Bone marrow (tissue), 2 donors: ENCODE data around the gene GRIK3.

Experiments used
- DNase-seq, 2 donors: peaks; one replicate each; lab custom pipeline; 2025; lab: John Stamatoyannopoulos, UW

The GRIK3 gene

DNA sequence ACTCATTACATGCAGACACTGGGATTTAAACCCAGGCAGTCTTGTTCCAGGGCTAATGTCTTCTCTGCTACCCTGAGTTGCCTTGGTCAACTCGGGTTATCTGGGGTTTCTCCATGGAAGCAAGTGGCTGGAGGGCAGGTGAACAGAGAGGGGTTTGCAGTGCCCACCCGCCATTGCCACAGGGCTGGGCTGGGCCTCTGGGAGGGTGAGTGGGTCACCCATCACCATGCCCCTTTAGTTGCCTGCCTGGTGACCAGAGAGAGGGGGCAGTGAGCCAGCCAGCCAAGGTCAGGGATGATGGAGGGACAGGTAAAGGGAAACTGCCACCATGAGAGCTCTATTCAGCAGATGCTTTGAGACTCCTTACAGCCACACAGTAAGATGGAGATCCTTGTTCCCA lies 53.2 kb downstream of the GRIK3 start:
- no peak for DNase-seq

DNA sequence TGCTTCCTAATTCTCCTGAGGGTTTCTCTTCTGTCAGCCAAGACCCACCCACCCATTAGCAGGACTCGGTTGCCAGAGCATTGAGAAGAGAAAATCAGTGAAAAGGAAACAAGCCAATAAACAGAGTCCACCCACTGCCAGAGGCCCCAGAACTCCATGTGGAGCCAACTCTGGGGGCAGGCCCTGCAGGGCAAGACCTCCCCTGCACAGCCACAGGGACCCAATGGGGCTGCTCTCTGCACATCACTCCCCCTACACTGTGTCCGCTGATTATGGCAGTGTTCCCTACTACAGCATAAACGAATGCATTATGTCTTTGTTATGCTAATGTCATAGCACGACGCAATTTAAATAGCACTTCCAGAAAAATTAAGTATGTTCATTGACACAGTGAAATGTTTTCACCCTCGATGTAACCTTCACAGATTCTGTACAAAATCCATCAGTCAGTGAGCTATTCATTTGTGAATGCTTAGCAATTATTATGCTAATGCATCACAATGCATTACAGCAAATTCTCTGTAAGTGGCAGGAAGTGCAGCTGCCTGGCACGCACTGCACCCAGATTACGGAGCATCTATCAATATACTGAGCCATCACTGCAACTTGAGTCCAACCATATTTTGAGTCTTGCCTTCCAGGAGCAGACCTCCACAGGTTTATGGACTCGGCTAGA lies 56.4 kb downstream of the GRIK3 start:
- no peak for DNase-seq

DNA sequence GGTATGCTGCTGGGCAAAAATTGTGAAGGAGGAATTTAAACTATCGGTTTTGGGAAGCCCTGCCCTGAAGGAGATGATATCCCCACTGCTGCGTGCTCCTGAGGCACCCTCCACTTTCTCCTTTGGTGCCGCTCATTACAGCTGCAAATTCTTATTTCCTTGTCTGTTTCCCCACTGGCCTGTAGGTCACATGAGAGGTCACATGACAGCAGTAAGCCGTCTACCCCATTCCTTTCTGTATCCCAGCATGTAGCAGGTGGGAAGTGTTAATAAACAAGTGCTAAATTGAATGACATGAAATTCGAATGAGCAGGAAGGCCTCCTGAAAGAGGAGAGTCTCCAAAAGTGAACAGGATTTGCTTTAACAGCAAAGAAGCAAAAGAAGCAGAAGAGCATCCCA lies 58.7 kb downstream of the GRIK3 start:
- no peak for DNase-seq

DNA sequence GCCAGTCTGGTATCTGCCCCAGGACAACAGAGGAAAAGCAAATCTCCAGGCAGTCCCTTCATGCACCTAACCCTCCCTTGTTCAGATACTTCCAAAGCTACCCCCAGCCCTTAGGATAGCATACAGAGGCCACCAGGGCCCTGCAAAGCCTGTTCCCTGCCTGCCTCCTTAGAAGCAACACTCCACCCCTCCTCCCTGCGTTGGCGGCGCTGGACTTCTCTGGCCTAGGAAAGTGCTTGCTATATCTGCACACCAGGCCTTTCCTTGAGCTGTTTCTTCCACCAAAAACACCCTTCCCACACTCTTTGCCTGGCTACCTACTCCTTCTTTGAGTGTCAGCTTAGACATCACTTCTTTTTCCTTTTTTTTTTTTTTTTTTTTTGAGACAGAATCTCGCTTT lies 61.3 kb downstream of the GRIK3 start:
- no peak for DNase-seq

DNA sequence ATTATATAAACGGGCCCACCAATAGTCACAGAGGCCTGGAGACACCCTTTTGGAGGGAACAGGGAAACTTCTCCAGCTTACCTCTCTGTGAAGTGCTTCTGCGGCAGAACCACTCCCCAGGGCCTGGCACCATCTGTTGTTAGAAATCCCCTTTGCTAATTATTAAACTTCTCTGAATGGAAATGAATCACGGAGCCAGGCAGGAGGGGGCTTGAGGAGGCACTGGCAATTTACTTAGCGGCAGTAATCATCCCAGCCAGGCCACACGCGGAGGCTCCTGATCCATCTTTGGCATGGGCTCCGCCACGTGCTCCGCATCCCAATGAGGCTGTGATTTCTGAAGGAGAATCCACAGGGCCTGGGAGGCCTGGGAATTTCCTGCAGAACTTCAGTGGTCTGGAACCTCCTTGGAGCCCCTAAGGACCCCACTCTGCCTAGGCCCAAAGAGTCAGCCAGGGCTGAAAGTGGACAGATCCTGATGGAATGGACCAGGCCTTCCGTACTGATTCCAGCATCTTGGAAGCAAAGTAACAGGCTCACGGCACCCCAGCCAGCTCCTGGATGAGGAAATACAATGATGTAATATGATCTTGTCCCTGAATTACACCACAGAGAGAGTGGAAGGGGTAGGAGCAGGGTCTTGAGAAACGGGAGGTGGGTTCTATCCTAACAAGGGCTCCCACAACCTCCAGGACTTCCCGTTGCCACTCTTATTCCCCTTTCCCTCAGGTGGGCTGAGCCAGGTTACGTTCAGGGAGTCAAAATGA lies 62.3 kb downstream of the GRIK3 start:
- no peak for DNase-seq

DNA sequence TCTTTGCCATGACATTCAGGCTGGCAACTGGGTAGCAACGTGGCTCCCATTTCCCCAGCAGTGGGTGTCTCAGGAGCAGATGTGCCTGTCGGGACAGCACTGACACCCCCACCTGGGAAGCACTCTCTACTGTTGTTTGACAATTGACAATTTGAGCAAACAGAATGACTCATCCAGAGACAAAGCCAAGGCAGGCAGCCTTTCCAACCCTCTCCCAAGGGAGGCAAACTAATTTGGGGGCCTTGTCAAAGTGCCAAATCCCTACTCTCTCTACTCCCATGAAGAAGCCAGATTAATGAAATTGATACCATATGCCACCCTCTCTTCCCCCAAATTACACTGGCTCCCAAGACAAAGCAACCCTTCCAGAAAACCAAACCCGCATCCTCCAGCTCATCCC lies 65.6 kb downstream of the GRIK3 start:
- DNase-seq: no peak

DNA sequence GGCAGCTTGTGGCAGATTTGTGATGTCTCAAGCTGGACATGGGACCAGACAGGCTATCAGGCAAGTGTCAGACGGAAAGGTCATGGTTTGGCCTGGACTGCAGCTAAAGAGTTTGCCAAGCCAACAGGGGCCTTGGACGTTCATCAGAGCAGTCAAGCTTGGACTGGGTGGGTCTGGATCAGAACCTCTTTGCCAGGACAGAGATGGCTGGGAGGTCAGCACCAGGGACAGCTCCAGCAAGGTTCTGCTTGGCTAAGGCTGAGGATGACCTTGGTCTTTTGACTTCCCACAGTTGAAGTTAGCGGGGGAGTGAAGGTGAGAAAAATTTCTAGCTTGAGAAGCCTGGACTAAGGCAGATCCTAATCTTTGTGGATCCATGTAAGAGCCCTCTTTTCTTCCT lies 68.1 kb downstream of the GRIK3 start:
- DNase-seq: no peak

DNA sequence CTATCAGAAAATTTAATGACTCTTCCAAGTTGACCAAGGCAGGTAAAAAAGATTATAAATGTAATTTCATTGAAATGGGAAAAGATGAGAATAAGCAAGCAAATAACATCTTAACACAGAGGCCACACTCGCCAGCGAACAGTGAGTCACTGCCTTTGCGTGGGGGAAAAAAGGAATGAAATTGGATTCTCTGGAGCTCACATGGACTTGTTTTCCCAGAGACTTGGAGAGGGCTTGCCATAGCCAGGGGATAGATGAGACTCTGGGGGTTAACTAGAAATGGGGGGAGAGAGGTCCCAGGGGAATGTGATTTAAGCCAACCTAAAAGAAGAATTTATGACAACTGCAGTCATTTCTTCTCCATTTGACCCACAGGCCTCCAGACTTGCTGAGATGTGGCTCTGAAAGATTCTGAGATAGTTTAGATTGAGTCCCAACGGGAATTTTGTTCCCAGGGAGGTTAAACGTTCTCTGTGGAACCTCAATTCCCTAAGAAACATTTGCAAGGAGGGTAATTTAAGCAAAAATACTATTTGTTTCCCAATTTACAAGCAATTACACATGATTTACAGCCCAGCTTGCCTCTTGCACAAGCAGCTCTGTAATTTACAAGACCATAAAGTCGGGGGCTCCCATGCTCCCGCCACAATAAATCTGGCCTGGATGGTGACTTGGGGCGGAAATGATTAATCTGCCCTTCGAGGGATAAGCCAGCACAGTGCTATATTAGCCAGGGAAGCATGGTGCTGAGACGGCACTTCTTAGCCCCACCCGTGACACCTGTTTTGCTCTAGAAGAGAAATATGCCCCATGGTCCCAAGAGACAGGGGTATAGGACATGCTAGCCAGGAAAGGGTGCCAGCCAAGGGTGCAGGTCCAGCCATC lies 68.8 kb downstream of the GRIK3 start:
- no peak for DNase-seq

DNA sequence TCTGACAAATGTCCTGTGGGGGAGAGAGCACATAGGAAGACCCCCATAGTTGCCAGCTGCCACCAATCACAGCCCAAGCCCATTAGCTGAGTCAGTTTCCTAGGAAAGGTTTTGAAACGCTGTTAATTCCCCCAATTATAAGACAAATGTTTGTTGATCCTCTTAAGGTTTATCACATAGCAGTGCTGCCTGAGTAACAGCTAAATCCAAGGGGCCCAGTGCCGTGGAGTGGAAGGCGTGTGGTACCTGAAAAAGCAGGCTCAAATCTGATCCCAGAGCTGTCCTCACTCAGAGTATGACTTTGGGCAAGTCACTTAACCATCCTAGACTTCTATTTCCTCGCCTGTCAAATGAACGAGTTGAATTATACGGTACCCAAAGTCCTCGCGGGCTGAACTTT lies 69.5 kb downstream of the GRIK3 start:
- no peak for DNase-seq

DNA sequence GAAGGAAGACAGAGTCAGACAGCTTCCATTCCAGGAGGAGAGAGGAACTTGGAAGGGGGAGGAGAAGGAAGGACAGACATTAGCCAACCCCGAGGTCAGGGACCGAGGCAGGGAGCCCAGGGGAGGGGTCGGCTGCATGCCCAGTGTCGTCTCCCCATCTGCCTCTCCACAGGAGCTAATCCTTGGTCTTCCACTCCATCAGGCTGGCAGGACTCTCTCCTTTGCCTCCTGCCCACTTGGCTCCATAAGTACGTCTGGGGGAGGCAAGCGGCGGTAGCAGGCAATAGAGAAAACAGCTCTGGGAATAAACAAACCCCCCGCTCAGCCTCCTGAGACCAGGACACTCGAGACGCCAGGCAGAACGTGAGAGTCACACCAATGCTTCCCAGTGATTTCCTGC lies 71.3 kb downstream of the GRIK3 start:
- no peak for DNase-seq

DNA sequence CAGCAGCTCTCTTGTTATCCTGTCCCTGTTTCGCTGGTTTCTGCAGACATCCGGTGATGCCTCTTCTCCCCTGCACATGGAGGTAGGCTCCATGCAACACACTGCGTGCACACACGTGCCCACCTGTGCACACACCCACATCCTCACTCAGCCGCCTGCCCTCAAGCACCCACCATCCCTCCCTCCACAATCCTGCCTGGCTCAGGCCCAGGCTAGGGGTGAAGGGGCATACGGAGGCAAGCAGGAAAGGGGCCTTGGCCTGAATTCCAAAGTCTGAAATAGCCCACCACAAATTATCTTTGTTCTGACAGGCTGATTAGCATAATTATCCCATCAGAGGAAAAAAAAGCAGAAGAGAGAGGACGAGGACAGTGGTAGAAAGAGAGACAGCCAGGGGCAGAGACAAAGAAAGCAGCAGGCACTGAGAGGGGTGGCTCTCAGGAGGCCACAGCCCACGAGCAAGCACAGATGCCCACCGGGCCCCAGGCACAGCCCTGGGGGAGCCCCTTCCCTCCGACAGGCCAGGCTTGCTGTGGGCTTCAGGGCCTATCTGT lies 73.2 kb downstream of the GRIK3 start:
- DNase-seq: no peak

DNA sequence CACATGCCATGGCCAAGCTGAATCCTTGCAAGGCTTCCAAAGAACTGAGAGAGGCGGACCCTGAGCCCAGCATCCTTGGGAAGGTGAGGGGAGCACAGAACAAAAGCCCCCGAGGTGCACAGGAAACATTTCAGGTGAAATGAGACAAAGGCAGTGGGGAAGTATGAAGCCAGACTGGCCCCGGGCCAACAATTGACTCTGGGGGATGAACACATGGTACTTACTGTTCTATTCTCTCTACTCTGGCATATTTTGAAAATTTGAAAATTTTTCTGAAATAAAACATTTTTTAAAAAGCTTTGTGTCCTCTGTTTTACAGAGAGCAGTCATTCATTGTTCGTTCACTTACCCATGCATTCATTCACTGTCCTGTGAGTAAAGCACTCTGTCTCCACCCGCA lies 77.7 kb downstream of the GRIK3 start:
- DNase-seq: no peak

DNA sequence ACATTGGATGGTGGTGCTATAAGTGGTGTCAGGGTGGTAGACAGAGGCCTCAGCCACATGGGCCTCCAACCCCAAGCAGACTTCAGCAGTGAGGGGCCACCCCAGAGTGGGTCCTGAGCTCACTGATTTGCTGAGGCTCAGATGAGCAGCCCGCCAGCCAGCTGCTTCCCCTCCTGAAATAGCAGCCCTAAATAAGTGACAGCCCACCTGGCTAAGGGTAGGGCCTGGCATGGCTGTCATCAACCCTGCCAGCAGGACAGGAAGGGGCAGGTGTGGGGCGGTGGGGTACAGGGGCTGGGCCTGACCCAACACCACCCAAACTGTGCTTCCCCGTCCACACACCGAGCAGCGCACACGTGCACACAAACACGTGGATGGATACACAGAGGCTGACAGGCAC lies 79.3 kb downstream of the GRIK3 start:
- no peak for DNase-seq

DNA sequence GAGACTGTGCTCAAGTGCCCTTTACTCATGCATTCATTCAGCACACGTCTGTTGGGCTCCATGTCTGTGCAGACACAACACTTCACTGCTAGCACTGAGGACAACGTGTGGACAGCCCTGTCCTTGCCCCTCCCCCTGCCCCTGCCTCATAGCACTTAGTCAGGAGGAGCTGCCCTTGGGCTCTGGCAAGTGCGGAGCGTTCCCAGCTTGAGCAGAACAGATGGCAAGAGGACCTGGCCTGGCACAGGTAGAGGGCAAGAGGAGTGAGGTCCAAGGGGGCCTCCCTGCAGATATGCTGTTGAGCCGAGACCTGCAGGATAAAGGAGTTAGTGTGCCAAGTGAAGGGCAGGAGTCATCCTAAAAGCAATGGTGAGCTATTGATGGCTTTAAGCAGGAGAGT lies 81.3 kb downstream of the GRIK3 start:
- DNase-seq: no peak

DNA sequence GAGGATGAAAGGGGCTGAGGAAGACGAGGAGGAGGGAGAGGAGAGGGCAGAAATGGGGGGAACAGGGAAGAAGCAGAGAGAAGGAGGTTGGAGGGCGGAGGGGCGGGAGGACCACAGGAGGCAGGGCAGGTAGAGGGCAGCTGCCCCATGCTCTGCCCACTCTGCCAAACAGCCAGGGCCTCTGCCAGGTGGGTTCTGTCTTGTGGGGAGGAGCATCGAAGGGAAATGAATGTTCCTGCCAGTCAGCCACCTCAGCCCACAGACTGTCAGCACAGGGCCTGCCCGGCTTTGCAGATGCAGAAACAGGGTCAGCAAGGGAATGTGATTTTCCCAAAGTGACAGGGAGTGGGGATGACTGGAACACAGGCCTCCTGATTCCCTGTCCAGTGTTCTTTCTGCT lies 82.6 kb downstream of the GRIK3 start:
- no peak for DNase-seq

DNA sequence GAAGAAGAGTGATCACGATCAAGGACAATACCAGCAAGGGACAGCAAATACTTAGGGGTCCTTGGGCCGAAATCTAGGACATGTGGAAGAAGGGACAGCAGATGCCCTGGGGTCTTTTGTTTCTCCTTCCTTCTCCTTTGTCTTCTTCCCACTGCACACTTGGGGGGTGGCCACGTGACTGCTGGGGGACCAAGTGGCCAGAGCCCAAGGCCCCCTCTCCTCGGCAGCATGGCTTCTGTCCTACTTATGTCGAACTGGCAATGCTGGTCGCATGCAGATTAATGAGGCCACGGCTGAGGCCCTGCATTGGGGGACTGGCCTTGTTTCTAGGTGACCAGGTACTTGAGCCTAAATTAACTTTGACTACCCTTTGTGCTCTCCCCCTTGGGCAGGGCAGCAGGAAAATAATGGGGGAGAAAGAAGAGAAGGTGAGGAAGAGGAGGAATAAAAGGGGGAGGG lies 83.0 kb downstream of the GRIK3 start:
- no peak for DNase-seq

DNA sequence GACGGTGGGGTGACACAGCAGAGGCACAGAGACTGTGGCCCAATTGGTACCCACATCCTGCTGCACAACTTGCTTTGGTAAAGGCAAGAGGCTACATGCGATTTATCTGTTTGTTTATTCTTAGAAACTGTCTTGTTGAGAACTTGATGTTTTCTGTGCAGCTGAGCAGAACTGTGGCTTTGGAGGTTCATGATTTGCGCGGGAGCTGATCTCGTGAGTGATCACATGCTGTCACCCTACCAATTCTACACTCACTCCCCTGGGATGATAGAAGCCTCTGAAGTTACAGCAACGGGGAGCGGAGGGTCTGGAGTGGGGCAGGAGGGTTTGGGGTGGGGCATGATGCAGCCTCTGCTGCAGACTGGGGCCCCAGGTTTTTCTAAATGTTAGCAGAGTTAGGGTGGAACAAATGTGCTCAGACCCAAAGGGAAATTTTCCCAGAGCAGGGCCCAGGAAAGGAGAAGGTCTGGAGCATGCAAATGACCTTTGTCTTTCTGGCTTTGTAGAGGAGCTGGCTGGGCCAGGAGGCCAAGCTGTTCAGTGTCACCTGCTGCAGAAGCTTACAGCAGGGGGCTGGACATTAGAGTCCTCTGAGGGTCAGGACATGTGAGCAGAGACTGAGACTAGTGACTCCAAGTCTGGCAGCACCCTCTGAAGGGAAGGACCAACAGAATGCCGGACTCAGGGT lies 83.6 kb downstream of the GRIK3 start:
- no peak for DNase-seq

DNA sequence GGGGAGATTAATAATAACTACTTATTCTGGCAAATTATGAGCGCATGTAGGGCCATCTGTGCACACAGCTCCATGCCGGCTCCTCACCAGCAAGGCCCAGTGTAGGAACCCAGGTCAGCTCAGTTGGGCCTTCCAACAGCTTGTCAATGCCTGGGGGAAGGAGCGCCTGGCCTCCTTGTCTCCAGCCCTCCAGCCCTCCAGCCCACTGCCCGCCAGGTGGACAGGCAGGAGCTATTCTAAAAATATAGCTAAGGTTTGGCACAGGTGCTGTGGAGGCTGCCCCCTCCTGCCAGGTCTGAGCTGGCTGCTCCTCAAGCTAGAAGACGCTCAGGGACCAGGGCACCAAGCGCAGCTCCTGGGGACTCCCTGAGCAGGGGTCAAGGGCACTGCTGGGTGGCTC lies 85.7 kb downstream of the GRIK3 start:
- DNase-seq: no peak

DNA sequence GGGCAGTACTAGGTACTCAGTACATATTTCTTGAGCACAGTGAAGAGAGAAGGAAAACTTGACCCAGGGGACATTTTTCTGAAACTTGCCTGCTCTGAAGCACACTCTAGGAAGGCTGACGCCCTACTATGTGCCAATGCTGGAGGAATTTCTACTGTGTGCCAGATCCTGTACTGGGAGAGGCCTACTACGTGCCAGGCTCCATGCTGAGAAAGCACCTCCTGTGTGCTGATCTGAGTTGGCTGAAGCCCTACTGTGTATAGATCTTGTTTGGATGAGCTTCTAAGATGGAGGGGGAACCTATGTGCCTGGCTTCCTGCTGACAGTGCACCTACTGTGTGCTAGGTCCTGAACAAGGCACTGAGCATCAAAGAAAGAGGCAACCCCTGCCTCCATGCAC lies 86.2 kb downstream of the GRIK3 start:
- no peak for DNase-seq

DNA sequence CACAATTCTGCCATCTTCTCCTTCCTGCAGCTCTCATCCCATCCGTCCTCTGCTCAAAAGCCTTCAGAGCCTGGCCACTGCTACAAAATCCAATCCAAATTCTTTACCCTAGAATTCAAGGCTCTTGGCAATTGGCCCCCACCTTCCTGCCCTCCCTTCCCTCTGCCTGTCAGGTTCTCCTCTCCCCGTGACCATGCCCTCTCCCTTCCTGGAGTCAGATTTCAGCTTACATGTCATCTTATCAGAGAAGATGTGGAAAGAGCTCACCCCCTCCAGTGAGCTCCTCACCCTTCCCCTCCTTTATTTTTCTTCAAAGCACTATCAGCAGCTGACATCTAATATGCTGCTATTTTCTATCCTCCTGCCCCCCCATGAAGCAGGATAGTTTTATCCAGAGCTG lies 86.9 kb downstream of the GRIK3 start:
- DNase-seq: no peak

DNA sequence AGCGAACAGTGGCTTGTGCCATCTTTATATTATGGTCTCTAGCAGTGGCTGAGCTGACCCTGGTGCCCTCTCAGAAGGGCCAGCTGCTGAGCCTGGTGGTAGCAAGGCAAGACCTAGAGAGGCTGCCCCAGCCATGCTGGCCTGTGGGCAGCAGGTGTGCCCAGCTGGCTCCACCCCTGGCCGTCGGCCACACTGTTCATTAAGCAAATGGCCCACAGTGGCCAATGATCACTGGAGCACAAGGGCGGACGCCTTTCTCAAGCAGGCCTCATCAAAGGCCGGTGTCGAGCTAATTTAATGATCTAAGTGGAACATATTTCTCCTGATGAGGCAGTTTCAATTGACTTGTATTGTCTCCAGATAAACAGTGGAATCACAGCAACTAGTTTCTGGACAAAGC lies 89.4 kb downstream of the GRIK3 start:
- no peak for DNase-seq

DNA sequence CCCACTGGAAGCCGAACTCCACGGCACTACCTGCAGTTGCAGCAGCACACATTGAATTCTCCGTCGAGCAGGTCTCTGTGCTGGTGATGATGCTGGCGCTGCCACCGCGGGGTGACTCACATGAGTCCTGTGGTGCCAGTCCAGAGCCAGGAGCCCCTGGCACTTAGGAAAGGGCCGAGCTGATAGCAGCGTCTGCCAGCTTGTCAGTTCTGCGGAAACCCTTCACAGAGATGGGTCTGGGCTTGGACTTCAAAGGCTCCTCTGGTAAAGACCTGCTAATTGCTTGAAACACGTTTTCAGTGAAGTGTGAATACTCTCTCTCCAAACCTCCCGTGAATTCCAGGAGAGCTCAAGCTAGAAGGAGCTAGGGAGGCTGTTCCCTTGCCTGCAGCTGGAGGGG lies 92.2 kb downstream of the GRIK3 start:
- DNase-seq: no peak
